KMS-11 (cell line): ENCODE measurements around the gene EFHC1.

ENCODE experiments used
- H2AFZ ChIP-seq: fragments of 200-600 bp; sonication (generic); 2 replicates; pipeline ENCODE4 v1.6.1; 2016; ENCODE audit warnings: antibody characterized with exemption, mixed run types, low read depth
- H3K27ac ChIP-seq: fragments of 200-600 bp; sonication (generic); 2 replicates; pipeline ENCODE4 v1.6.1; 2016; ENCODE audit warnings: mild to moderate bottlenecking, mixed run types
- H3K27me3 ChIP-seq: fragments of 200-600 bp; sonication (generic); 2 replicates; pipeline ENCODE4 v1.6.1; 2017; ENCODE audit warnings: mild to moderate bottlenecking, low read depth, mixed run types, moderate library complexity; ENCODE audit not compliant: insufficient read depth
- H3K36me3 ChIP-seq: fragments of 200-600 bp; sonication (generic); 2 replicates; pipeline ENCODE4 v1.6.1; 2017; ENCODE audit warnings: mild to moderate bottlenecking, mixed run types; ENCODE audit not compliant: insufficient read depth
- H3K4me1 ChIP-seq: fragments of 200-600 bp; sonication (generic); 2 replicates; pipeline ENCODE4 v1.6.1; 2016; ENCODE audit warnings: mild to moderate bottlenecking, low read depth, mixed run types; ENCODE audit not compliant: poor library complexity, severe bottlenecking
- H3K4me2 ChIP-seq: fragments of 200-600 bp; sonication (generic); 2 replicates; pipeline ENCODE4 v1.7.0; 2016; ENCODE audit warnings: mild to moderate bottlenecking, mixed run types
- H3K4me3 ChIP-seq: fragments of 200-600 bp; sonication (generic); IDR thresholded peaks from 2 replicates; pipeline ENCODE4 v1.6.1; 2017; ENCODE audit warnings: low read depth, low read length, mixed read lengths; ENCODE audit not compliant: insufficient read depth
- H3K79me2 ChIP-seq: fragments of 200-600 bp; sonication (generic); 2 replicates; pipeline ENCODE4 v1.6.1; 2016; ENCODE audit warnings: low read depth, mixed run types; ENCODE audit not compliant: insufficient read depth
- H3K9ac ChIP-seq: fragments of 200-600 bp; sonication (generic); 2 replicates; pipeline ENCODE4 v1.6.1; 2016; ENCODE audit warnings: mild to moderate bottlenecking, mixed run types
- H4K20me1 ChIP-seq: fragments of 200-600 bp; sonication (generic); 2 replicates; pipeline ENCODE4 v1.6.1; 2016; ENCODE audit warnings: mild to moderate bottlenecking, mixed run types; ENCODE audit not compliant: insufficient read depth
- TF ChIP-seq, protein P1 (sequence below): fragments of 200-600 bp; sonication (generic); conservative IDR thresholded peaks from 2 replicates; pipeline ENCODE4 v1.6.1; 2017; ENCODE audit warnings: low read depth, mild to moderate bottlenecking, antibody characterized with exemption, low read length, moderate library complexity, mixed read lengths

EFHC1 gene

DNA sequence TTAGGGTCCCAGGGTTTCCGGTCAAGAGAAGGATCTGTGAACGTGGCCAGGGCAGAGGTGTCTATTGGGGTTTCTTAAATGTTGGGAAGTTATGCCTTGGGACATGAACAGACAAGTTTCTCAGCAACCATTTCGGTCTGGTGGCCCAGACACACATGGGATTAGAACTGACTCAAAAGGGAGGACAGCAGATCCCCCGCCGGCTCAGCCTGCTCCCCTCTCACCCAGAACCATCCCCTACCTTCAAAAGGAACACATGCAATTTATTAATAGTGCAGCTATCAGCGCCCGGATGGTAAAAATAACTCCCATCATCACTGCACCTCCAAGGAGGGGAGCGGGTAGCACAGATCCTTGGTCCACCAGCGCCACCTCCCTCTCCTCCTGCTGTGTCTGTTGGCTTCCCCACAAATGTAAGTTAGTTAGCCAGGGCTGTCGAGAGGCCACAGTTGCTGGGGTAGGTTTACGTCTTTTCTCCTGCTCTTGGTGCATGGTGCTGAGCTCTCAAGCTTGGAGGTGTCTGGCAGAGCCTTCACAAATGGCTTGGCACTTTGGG is 79.6 kb downstream of the EFHC1 start:
- H3K36me3 ChIP-seq = no peaks in the 10 kb centered on the region
- H4K20me1 ChIP-seq = no peaks in the 10 kb centered on the region
- H3K4me3 ChIP-seq = no peak overlapping the region
- H3K9ac ChIP-seq = peak overlapping the region; percentile 67
- H3K4me1 ChIP-seq = peaks cover 98% of the 10 kb centered on the region
- peaks cover 3% of the 10 kb centered on the region; the same call in 1 of the 2 replicates for H3K79me2 ChIP-seq
- TF ChIP-seq, protein P1, sequence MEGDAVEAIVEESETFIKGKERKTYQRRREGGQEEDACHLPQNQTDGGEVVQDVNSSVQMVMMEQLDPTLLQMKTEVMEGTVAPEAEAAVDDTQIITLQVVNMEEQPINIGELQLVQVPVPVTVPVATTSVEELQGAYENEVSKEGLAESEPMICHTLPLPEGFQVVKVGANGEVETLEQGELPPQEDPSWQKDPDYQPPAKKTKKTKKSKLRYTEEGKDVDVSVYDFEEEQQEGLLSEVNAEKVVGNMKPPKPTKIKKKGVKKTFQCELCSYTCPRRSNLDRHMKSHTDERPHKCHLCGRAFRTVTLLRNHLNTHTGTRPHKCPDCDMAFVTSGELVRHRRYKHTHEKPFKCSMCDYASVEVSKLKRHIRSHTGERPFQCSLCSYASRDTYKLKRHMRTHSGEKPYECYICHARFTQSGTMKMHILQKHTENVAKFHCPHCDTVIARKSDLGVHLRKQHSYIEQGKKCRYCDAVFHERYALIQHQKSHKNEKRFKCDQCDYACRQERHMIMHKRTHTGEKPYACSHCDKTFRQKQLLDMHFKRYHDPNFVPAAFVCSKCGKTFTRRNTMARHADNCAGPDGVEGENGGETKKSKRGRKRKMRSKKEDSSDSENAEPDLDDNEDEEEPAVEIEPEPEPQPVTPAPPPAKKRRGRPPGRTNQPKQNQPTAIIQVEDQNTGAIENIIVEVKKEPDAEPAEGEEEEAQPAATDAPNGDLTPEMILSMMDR = no peak
- H3K27ac ChIP-seq = peak overlapping the region; percentile 91
- H3K4me2 ChIP-seq = peak overlapping the region; percentile 72
- H2AFZ ChIP-seq = no peak overlapping the region
- no peaks in the 10 kb centered on the region for H3K27me3 ChIP-seq

DNA sequence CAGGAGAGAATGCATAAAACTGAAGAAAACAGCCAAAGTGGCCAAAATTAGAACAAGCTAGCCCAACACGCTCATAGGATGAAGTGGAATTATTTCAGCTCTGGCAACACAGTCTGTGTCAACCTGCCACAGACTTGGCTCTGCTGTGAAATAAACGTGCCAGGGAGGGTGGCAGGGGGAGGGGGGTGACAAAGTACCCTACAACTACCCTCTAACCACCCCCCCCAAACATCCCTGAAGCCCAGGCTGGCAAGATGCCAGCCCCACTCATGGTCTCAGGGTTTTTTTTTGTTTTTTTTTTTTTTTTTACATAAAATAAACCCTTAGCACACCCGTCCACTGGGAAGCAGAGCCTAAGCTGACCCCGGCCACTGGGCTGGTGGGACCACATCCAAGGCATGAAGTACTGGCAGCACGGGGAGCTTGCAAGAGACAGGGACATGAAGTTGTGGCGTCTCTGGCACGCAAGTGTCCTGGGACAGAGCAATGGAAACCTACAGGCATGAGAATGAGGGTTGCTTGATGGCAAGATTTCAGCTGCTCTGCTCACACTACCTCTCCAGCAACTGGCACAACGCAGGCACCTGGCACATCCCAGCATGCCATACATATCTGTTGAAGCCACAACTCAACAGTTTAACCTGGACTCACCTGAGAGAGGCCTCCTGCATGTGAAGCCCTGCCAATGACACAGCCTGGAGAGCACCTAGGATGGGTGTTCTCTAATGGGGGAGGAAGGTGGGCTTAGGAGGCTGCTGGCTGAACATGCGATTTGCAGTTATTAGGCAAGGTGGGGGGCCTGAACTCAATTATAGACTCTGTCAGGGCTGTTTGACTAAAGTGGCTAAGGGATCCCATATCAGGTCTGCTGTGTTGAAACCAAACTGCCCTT is 80.3 kb downstream of the EFHC1 start:
- Histone ChIP-seq H3K27ac (peak overlapping the region; percentile 91), H3K4me2 (peak overlapping the region; percentile 72), H2AFZ (no peak overlapping the region), H3K4me3 (no peak overlapping the region), H3K27me3 (no peaks in the 10 kb centered on the region), H3K9ac (no peak overlapping the region), H3K36me3 (no peaks in the 10 kb centered on the region), H3K79me2 (peaks cover 3% of the 10 kb centered on the region; the same call in 1 of the 2 replicates), H3K4me1 (peaks cover 100% of the 10 kb centered on the region), H4K20me1 (no peaks in the 10 kb centered on the region)
- TF ChIP-seq, protein P1 = no peak

DNA sequence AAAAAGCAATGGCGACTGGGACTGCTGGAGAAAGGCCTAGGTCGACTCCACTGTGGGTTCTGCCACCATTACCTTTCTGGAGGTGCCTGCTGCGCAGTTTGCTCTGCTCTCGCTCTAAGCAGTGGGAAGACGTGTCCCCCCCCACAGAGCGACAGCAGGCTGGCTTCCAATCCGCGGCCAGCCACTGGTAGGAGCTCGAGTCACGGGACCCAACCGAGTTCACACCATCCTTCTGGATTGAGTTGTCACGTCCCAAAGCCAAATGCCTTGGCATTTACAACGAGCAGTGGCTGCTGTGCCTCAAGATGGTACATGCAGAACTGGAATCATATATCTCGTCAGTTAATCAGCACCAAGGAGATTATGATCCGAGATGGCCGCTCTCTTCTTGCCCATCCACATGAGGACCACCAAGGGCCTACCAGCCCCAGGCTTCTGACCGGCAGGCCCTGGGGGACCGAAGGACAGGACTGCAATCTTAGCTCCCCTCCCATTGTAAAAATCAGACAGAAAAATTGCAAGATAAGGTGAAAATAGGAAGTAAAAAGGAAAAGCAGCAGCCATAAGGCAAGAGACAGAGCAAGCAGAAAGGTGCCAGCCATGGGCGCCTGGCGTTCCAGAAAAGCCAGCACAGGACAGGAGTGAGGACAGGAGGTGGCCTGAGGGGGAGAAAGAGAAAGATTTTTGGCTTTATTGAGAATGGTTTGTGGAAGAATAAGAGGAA is 82.3 kb downstream of the EFHC1 start:
- Histone ChIP-seq H3K27ac (peak overlapping the region; percentile 86), H3K36me3 (no peaks in the 10 kb centered on the region)

DNA sequence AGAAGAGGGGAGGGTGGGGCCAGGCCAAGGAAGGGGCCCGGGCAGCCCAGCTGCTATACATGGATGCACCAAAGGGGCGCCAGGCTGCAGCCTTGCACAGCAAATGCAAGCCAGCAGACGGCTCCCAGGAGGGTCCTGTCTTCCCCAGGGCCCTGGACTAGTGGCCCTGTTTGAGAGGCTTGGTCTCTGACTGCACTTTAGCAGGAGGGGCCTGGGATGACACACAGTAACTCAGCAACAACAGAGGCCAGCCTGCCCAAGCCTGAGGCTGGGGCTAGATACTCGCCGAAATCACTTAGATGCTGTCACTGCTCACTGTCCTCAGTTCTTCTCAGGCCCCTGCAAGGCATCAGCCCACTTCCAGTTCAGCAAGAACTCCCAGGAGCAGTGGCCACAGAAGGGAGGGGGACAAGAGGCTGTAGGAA is 83.2 kb downstream of the EFHC1 start:
- no peaks in the 10 kb centered on the region for H3K27me3 ChIP-seq
- H3K9ac ChIP-seq = peak overlapping the region; percentile 49
- H4K20me1 ChIP-seq = no peaks in the 10 kb centered on the region
- no peaks in the 10 kb centered on the region for H3K36me3 ChIP-seq
- H2AFZ ChIP-seq = no peak overlapping the region
- TF ChIP-seq, protein P1 = no peak; the same call in none of the 2 replicates
- peak overlapping the region; percentile 74 for H3K4me2 ChIP-seq
- peaks cover 93% of the 10 kb centered on the region for H3K4me1 ChIP-seq
- peaks cover 3% of the 10 kb centered on the region; the same call in 1 of the 2 replicates for H3K79me2 ChIP-seq
- H3K4me3 ChIP-seq = no peak overlapping the region
- H3K27ac ChIP-seq = peak overlapping the region; percentile 86

More for the DNA sequence above, 82.3 kb downstream of the EFHC1 start:
- TF ChIP-seq, protein P1 = no peak
- Histone ChIP-seq H3K9ac (no peak overlapping the region), H3K79me2 (peaks cover 3% of the 10 kb centered on the region; the same call in 1 of the 2 replicates), H3K4me3 (no peak overlapping the region), H2AFZ (no peak overlapping the region), H3K27me3 (no peaks in the 10 kb centered on the region), H4K20me1 (no peaks in the 10 kb centered on the region), H3K4me2 (peak overlapping the region; percentile 74; the same call in 1 of the 2 replicates), H3K4me1 (peaks cover 96% of the 10 kb centered on the region)
